GM19238 (cell line): Measurements from ENCODE around the gene HCRTR1.

ENCODE experiments used
- DNase-seq: peaks from one replicate; pipeline ENCODE4 v3.0.0; 2011; ENCODE audit warnings: low spot score; ENCODE audit not compliant: insufficient read length

Gene HCRTR1

DNA sequence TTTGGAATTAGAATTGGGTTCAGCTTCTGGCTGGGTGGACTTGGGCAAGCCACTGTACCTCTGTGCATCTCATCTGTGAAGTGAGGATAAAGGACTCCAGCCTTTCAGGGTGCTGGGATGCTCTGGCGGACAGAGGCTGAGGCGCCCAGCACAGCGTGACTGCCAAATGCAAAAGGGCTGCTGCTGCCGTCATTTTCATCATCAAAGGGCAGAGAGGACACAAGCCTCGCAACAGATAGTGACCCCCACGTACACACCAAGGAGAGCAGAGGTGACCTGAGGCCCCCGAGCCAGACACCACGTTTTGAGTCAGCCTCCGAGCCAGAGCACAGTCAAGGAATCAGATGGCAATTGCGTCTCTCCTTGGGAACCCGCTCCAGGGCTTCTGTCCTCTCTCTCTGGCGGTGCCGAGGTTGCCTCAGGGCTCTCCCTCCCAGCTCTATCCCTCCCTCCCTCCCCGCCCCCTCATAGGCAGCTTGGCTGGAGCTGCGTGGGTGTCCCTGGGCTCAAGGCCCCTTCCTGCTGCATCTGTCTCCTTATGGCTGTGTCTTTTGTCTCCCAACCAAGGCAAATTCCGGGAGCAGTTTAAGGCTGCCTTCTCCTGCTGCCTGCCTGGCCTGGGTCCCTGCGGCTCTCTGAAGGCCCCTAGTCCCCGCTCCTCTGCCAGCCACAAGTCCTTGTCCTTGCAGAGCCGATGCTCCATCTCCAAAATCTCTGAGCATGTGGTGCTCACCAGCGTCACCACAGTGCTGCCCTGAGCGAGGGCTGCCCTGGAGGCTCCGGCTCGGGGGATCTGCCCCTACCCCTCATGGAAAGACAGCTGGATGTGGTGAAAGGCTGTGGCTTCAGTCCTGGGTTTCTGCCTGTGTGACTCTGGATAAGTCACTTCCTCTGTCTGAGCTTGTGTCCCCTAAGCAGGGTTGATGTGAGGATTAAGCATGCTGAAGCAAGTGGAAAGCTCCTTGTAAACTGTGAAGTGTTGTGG lies 9.0 kb downstream of the HCRTR1 start:
- DNase-seq, result no peak

DNA sequence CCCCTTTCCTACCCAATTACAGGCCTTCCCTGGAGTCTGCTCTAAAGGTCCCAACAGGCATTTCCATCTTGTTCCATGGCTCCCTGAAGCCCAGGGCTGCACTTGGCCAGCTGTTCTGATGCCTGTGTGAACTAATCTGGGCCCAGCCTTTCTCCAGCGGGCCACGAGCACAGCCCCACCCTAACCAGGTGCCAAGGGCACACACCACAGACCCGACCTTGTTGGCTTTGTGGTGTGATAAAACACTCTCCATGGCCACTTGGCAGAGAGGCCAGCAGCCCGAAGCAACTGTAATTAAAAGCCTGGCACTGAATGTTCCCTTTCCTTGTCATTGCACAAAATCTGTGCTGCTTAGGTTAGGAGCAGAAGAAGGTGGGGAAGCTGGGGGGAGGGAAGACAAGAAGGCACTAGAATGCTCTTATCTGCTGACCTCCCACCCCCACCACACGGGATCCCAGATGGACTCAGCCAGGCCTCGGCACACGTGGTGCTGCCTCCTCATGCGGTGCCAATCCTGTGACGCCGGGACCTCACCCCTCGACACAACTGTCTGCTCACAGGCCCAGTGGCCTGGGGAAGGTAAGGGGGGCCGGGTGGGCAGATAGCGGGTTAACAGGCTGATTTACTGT lies 9.9 kb downstream of the HCRTR1 start:
- no peak for DNase-seq

DNA sequence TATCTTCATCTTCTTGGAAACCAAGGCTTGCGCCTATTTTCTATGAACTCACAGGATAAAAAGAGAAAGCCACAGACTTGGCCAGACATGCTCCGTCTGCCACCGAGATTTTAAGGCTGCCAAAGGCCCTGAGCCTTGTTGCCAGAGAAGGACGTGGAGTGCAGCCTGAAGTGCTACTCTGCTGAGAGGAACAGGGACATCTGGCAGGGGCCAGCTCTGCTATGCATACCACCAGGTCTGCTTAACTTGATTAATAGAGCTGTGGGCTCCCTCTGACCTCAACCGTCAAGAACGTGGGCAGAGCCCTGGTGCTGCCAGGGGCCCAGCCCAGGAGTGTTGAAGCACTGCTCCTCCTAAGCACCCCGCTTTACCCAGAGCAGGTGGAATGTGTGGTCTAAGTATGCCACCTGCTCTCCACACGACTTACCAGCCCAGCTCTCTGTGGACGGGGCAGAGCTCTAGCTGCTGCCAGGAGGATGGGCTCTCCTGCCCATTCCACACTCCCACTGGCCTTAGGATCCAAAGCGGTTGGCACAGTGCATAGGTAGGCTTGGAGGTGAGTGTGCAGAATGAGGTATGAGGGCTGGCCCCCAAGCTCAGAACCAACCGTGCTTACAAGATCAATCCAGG lies 10.6 kb downstream of the HCRTR1 start:
- DNase-seq, result no peak

- no peak for DNase-seq
Measured at GRCh38 chr1:31628931-31629556, 11.6 kb downstream of the HCRTR1 start.

DNA sequence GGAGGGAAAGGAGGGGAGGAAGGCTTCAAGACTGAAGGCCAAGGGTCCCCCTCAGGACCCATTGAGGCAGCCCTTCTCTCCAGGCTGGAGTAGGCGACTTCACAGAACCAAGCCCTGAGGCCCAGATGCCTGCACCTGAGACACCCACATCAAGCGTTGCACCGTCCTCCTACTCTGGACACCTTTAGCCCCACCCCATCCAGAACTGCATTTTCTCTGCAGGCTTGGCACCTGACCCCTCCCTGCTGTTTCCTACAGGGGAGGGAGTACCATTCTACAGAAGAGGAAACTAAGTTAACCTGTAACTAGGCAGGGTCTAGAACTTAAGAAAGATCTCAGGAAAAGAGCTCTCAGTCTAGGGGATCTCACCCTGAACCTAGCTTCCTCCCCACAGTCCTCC lies 15.2 kb downstream of the HCRTR1 start:
- DNase-seq, result no peak

DNA sequence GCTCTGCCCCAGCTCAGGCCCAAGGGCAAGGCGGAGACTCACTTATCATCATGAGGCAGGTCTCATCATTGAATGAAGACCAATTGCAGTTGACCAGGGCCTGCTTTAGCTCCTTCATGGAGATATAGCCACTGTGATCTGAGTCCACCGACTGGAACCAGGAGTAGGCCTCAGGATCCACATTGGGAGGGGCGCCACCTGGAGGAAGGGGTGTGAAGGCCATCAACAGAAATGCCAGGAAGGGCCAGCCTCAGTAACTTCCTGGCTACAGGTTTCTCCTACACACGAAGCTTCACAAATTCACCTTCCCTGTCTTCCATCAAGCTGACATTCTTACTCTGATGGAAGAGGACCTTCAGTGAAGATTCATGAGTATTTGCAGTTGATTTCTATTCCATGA lies 15.6 kb downstream of the HCRTR1 start:
- no peak for DNase-seq

GRCh38 chr1:31637915-31638673 lies 20.6 kb downstream of the HCRTR1 start:
- DNase-seq, result no peak

DNA sequence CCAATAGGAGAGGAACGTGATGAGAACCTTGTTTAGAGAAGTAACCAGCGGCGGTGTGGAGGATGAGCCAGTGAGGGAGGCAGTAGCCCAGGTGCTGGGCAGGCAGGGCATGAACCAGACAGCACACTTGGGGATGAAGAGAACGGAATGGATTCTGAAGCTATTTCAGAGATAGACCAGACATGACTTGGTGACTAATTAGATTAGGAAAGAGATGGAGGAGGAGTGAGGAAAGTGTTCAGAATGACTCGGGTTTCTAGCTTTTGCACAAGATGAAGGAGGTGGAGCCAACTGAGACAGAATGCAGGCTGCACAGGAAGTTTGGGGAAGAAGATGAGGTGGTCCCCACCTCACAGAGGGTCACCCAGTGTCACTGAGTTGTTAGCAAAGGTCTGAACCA lies 22.1 kb downstream of the HCRTR1 start:
- DNase-seq, result no peak

- DNase-seq, result no peak
Measured at GRCh38 chr1:31640179-31640578, 22.7 kb downstream of the HCRTR1 start.

DNA sequence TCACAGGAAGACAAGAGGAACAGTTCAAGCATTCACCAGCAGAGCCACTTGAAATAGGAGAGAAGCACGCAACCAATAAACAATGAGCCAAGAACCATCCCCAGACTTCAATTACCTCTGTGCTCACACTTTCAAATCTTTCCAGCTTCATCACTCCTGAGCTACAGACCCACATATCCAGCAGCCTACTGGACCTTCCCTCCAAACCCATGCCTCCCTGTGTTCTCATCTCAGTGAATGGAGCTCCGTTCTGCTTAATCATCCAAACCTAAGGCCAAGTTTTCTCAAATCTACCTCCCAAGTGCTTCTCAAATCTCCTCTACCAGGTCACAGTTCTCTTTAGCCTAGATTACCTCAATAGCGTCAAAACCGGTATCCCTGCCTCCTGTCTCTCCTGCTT lies 23.5 kb downstream of the HCRTR1 start:
- DNase-seq, result no peak

- DNase-seq, result no peak
Measured at GRCh38 chr1:31642366-31642765, 24.9 kb downstream of the HCRTR1 start.

GRCh38 chr1:31642897-31643296 lies 25.4 kb downstream of the HCRTR1 start:
- DNase-seq, result no peak

DNA sequence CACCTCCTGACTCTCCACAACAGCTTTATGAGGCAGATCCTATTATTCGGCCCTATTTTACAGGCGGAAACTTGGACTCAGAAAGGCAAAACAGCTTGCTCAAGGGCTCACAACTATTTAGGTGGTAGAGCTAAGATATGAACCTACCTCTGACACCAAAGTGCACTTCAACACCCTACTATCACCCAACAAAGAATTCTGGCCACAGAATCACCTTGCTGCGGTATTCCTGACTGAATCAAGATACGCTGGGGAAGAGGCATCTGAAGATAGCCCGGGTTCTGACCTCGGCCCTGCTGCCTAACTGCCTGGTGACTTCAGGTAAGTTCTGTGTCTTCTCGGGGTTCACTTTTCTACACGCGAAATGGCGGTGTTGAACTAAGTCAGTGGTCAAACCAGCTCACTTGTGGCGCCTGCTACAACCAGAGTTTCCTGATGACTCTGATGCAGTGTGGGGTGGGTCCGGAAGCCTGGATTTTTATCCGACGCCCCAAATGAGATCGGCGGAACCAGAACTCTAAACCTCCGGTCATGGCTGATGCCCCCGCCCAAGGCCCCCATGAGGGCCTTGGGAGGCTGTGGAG lies 26.6 kb downstream of the HCRTR1 start:
- no peak for DNase-seq

- DNase-seq, result peak; percentile 98
Measured at GRCh38 chr1:31644560-31645273, 27.2 kb downstream of the HCRTR1 start, which contains the start of gene PEF1. PEF1 (minus strand) TSS chr1:31644876; CDS start chr1:31644864, 12 bp downstream.

GRCh38 chr1:31645274-31645568 lies 27.7 kb downstream of the HCRTR1 start:
- DNase-seq, result no peak

- DNase-seq, result no peak
Measured at GRCh38 chr1:31646259-31646960, 28.9 kb downstream of the HCRTR1 start.

DNA sequence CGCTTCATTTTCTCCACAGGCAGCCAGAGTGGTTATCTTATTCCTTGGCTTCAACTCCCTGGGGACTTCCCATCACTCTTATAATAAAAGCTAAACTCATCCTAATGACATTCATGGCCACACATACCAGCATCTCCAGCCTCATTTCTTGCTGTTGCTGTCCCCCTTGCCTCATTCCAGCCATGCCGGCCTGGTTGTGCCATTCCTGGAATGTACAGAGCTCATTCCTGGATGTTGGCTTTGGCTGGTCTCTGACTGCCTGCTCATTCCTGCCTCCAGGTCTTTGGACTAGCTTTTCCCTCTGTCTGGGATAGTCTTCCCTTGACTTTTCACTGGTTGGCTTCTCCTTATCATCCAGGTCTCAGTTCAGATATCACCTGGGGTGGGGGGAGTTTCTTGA lies 29.6 kb downstream of the HCRTR1 start:
- DNase-seq, result no peak

DNA sequence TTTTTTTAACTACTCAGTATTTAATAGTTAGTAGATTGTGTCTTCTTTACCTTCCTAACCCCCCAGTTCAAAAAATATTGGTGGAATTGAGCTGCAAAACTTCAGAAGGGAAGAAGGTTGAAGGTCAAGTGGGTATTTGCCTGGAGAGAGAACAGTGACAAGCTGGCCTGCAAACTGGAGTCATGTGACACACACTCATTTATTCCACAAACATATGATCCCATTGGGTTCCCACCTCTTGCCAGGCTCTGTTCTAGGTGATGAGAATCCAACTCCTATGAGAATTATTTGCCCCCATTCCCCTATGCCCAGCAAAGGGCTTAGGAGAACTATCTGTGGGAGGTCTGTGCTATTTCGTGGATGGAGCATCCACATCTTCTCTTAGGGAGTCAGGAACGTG lies 30.7 kb downstream of the HCRTR1 start:
- DNase-seq, result no peak

- DNase-seq, result no peak
Measured at GRCh38 chr1:31648641-31649357, 31.3 kb downstream of the HCRTR1 start.
